GM12878 (cell line): ENCODE measurements around the gene SPATA25. TPM values are rescaled to one million over a fixed set of nuclear protein-coding genes. Genes with fewer than 3 reads are reported as not detected.

Source experiments
- ATAC-seq: fragments of 200-7000 bp; cut with Tn5 transposase; 3 replicates; pipeline ENCODE4 v1.9.1; 2020; ENCODE audit warnings: mild to moderate bottlenecking, moderate library complexity
- BruUV-seq: library from RNA; stranded (reverse); fragments of 400-500 nt; replicated peaks from 2 replicates; lab custom pipeline; 2021; lab: Mats Ljungman, UMichigan
- CTCF ChIA-PET: fragments of 300-600 bp; sonication (Branson Sonifier 250); formaldehyde crosslinking; extraction: SDS; loops from one replicate; lab custom pipeline; 2021; ENCODE audit warnings: inconsistent platforms; lab: Yijun Ruan, JAX
- POLR2A ChIA-PET: fragments of 350-600 bp; formaldehyde crosslinking; extraction: SDS; loops from one replicate; lab custom pipeline; 2021; ENCODE audit warnings: inconsistent platforms; lab: Charles Lee
- RAD21 ChIA-PET: fragments of 300-600 bp; sonication (Branson Sonifier 250); formaldehyde crosslinking; loops from one replicate; lab custom pipeline; 2023; ENCODE audit warnings: antibody characterized with exemption; ENCODE audit not compliant: unreplicated experiment; lab: Charles Lee
- SMC1A ChIA-PET: fragments of 300-600 bp; sonication (Branson Sonifier 250); formaldehyde crosslinking; loops from one replicate; lab custom pipeline; 2023; ENCODE audit not compliant: unreplicated experiment, uncharacterized antibody; lab: Charles Lee
- DNase-seq: peaks from one replicate; pipeline ENCODE4 v3.0.0-alpha.2; 2011; ENCODE audit warnings: low read depth, low spot score
- FAIRE-seq: peaks from 3 replicates; lab custom pipeline; 2011; peaks lifted over from hg19 to GRCh38; lab: Jason Lieb, UNC
- H2AFZ ChIP-seq: 2 replicates; pipeline ENCODE4 v1.6.0; 2011; ENCODE audit warnings: low read depth, low read length, control low read depth; ENCODE audit not compliant: control insufficient read depth
- H3K27ac ChIP-seq: 2 replicates; pipeline ENCODE4 v1.5.1; 2011; ENCODE audit warnings: control low read depth; ENCODE audit not compliant: control insufficient read depth, insufficient read depth
- H3K27me3 ChIP-seq, 2 experiments: replicated peaks in 1 of 2; 2 replicates each; pipeline versions ENCODE4 v1.6.0 to v1.6.1; 2011; ENCODE audit warnings: low read length in 1 of 2; ENCODE audit not compliant: control insufficient read depth in 2 of 2, insufficient read depth in 2 of 2
- H3K36me3 ChIP-seq, 2 experiments: 2 replicates each; pipeline ENCODE4 v1.5.1; 2011; ENCODE audit warnings: low read length in 1 of 2; ENCODE audit not compliant: control insufficient read depth in 2 of 2, insufficient read depth in 2 of 2
- H3K4me1 ChIP-seq: 2 replicates; pipeline ENCODE4 v1.6.1; 2011; ENCODE audit warnings: mild to moderate bottlenecking, low read length, moderate library complexity, mixed read lengths; ENCODE audit not compliant: control insufficient read depth, insufficient read depth
- H3K4me2 ChIP-seq: 2 replicates; pipeline ENCODE4 v1.6.0; 2011; ENCODE audit warnings: control low read depth; ENCODE audit not compliant: control insufficient read depth, insufficient read depth
- H3K4me3 ChIP-seq: fragments of 200-600 bp; sonication (generic); 2 replicates; pipeline ENCODE4 v1.5.1; 2016
- H3K79me2 ChIP-seq: 2 replicates; pipeline ENCODE4 v1.6.0; 2011; ENCODE audit warnings: low read length; ENCODE audit not compliant: control insufficient read depth, insufficient read depth
- H3K9ac ChIP-seq: 2 replicates; pipeline ENCODE4 v1.8.0; 2011; ENCODE audit warnings: low read length, control low read depth, mixed read lengths; ENCODE audit not compliant: control insufficient read depth, insufficient read depth
- H3K9me3 ChIP-seq: replicated peaks from 3 replicates; pipeline ENCODE4 v1.5.1; 2011; ENCODE audit warnings: mild to moderate bottlenecking, low read length; ENCODE audit not compliant: control insufficient read depth, insufficient read depth
- H4K20me1 ChIP-seq: 2 replicates; pipeline ENCODE4 v1.6.0; 2011; ENCODE audit not compliant: control insufficient read depth, insufficient read depth
- BRCA1 ChIP-seq: IDR thresholded peaks from 2 replicates; pipeline ENCODE4 v1.6.1; 2011; ENCODE audit warnings: low read depth, low read length, improper control_type of control experiment
- EGR1 ChIP-seq, 2 experiments: IDR thresholded peaks; 1 replicate in 1 of 2; 2 replicates in 1 of 2; pipeline ENCODE4 v1.6.1; 2011 to 2012; ENCODE audit warnings: low read depth in 2 of 2, low read length in 2 of 2, borderline replicate concordance in 1 of 2, mild to moderate bottlenecking in 1 of 2, moderate library complexity in 1 of 2
- IRF4 ChIP-seq: IDR thresholded peaks from 2 replicates; pipeline ENCODE4 v1.6.1; 2011; ENCODE audit warnings: low read depth, low read length
- WGBS: methylation state at CpG from one replicate; pipeline ENCODE4 v1.1.6; 2016; ENCODE audit warnings: low lambda C conversion rate; ENCODE audit not compliant: insufficient replicate concordance, insufficient coverage; ENCODE audit errors: missing lambda C conversion rate; 5-methylcytosine and 5-hydroxymethylcytosine counted together
- in situ Hi-C: fragments of 300-500 bp; cut with MboI; formaldehyde crosslinking; loops from 9 replicates; pipeline ENCODE4 v1.14.3; 2018; ENCODE audit warnings: mixed read lengths
- intact Hi-C: fragments of 100-400 bp; cut with micrococcal nuclease; formaldehyde crosslinking; loops from one replicate; pipeline ENCODE4 v1.14.2; 2022; ENCODE audit not compliant: unreplicated experiment
- polyA plus RNA-seq, 11 experiments: library from polyadenylated mRNA; depleted of rRNA in 4 of 11; unstranded in 6 of 11; stranded (reverse) in 5 of 11; fragments of >200 nt; fragmentation: Nextera tagmentation in 4 of 11; fragmentation: Illumina TruSeq in 1 of 11; extraction: Ambion mirVana in 4 of 11; extraction: Trizol in 1 of 11; gene quantifications; 1 replicate in 1 of 11; 2 replicates in 10 of 11; pipeline versions ENCODE4 v1.2.1 to v1.2.3, GENCODE V29; 2011 to 2016; ENCODE audit warnings: inconsistent platforms in 2 of 11, missing spikeins in 2 of 11, low read depth in 1 of 11
- total RNA-seq, 4 experiments: library from RNA; depleted of rRNA in 3 of 4; stranded (reverse); fragments of >200 nt in 3 of 4; fragmentation: Illumina TruSeq in 1 of 4; extraction: Trizol in 1 of 4; gene quantifications; 2 replicates each; pipeline versions ENCODE4 v1.2.1 to v1.2.3, GENCODE V29; 2013 to 2021

SPATA25 gene
- total and polyA plus RNA-seq, 10 of the 15 experiments (the other 5 are each of a cell fraction or from before 2014, with no cell fraction given): 0.28 to 2.9 (median 1.3) TPM; not detected in 3

DNA sequence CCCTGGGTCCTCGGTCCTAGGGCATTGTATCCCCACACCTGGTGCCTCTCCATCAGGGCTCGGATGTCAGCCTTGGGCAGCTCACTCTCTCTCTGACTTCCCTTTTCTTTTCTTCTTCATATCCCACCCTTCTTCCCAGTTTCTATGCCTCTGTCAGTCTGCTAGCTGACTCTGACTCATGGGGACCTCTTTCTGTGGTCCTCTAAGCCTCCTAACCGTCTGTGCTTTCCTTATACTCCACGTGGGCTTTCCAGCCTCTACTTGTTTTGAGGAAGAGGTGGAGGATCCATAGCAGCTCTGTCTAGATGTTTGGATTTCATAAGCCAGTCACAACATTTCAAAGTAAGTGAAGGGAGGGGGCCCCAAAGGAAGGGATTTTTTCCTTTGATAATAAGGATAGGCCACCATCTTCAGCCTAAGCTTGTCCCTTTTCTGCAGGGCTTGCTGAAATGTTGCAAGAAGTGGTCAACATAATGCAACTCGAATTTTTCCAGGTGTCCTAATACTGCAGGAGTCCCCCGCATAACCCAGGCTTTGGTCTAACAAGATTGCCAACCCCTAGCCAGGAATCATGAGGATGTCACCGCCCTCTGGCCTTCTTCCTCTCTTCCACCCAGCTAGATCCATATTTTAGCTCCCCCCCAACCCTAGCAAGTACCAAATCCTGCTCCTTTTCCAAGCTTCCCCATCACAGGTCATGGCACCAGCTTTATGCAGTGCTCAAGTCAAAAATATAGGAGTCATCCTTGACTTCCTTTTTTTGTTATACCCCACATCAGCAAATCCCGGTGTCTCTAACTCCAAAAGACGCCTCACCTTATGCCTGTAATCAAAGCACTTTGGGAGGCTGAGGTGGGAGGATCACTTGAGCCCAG lies 33.3 kb upstream of the SPATA25 start:
- Histone ChIP-seq H3K4me1 (no peaks in the 10 kb centered on the region), H3K4me2 (no peak overlapping the region), H2AFZ (no peak overlapping the region), H4K20me1 (no peaks in the 10 kb centered on the region), H3K27me3 (no peaks in the 10 kb centered on the region), H3K4me3 (no peak overlapping the region), H3K27ac (no peak overlapping the region), H3K36me3 (no peaks in the 10 kb centered on the region), H3K9me3 (no peaks in the 10 kb centered on the region), H3K9ac (no peak overlapping the region), H3K79me2 (no peaks in the 10 kb centered on the region)
- RAD21 ChIA-PET: no interaction called here
- FAIRE-seq (no peak), ATAC-seq (no peak), DNase-seq (no peak)
- 17% methylated on average over 9 of the region's 9 CpGs for WGBS
- CTCF ChIA-PET: interaction anchor here (1.3 to 3.0 kb wide), 2 partner anchors 14 to 49 kb away, joined by 3 to 12 read pairs; no protein-coding TSS in a partner anchor
- intact Hi-C loops (no loop called here), in situ Hi-C loops (no loop called here)
- SMC1A ChIA-PET: no interaction called here
- POLR2A ChIA-PET: interaction anchor here (1.1 kb wide), 1 partner anchor 14 kb away, joined by 7 read pairs; the partner anchor contains the start of gene PCIF1
- no TSS peak for BruUV-seq
- TF ChIP-seq BRCA1: no peak
- no peak for TF ChIP-seq EGR1 (IDR thresholded peaks at IDR 0.05; ENCODE audit: borderline replicate concordance in 1 of 2, low read depth in 2 of 2, low read length in 2 of 2)
- TF ChIP-seq IRF4: no peak
